GM19043 (cell line): Measurements from ENCODE around the gene SLC6A5.

Experiments used
- ATAC-seq: cut with Tn5 transposase; IDR thresholded peaks from one replicate; pipeline ENCODE4 v1.9.1; 2021; ENCODE audit warnings: low read depth; ENCODE audit not compliant: unreplicated experiment

SLC6A5 gene

GRCh38 chr11:20668131-20668809 lies 68.9 kb downstream of the SLC6A5 start:
- no peak for ATAC-seq

DNA sequence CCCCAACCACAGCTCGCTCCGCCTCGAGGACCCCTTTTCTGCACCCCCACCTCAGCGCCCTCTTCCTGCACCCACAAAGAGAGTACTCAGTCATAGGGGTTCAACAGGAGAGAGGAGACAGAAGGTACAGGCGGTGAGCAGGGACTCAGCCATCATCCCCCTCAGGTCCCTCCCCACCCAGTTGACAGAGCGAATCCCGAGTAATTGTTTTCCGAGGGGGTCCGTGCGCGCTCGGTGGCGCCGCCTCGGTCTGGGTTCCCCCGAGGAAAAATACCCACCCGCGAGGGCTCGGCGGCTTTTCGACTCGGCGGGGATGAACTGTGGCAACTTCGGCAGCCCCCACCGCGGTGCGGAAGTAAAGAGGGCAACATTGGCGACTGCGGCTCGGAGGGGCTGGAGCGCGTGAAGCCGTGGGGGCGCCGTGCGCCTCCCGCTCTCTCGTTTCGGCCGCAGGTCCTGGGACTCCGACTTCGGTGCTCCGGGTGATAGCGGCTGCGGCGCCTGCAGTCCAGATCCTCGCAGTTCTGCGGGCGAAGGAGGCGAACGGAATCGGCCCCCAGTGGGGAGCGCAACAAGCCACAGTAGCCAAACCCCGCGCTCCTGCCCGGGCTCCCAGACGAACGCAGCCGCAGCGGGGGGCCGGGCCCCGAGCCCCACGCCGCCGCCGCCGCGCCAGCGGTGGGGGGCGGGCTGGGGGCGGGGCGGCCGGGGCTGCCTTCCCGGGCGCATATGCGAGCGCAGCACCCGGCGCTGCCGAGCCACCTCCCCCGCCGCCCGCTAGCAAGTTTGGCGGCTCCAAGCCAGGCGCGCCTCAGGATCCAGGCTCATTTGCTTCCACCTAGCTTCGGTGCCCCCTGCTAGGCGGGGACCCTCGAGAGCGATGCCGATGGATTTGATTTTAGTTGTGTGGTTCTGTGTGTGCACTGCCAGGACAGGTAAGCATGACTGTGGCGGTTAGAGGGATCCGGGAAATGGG lies 69.7 kb downstream of the SLC6A5 start, which contains the start of gene NELL1:
Gene NELL1, plus strand, starts transcription at position 743 of the 976 bp plus-strand sequence.
- no peak for ATAC-seq

GRCh38 chr11:20669820-20670684 lies 70.6 kb downstream of the SLC6A5 start:
- ATAC-seq: no peak

- no peak for ATAC-seq
Measured at GRCh38 chr11:20670932-20671403, 71.6 kb downstream of the SLC6A5 start.

DNA sequence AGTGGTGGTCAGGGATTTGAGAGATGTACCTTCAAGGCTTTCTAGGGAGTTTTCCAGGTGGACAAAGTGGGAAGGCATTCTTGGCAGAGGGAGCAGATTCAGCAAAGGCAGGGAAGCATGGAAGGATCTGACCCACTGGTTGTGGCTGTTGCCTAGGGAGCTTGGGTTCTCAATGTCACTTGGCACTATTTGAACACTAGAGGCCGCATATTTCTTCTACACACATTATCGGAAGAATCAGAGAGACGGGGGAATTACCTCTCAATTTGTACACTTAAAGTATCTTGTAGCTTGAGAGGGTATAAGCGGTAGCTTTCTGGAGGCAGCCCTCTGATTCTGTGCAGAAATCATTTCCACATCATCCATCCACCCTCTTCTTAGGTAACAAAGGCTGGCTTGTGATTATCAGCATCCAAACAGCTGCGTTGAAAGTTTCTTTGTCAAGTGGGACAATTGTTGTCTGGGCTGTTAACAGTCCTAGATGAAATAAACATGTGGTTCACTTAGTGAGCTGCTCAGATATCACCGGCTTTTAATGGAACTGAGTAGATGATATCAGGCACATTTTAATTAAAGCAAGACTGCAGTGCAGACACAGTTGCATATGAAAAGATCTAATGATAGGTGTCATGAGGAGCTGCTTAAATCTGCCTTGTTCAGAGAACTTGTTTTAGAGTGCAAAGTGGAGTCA lies 72.6 kb downstream of the SLC6A5 start:
- ATAC-seq: no peak

GRCh38 chr11:20672575-20672974 lies 73.2 kb downstream of the SLC6A5 start:
- no peak for ATAC-seq

GRCh38 chr11:20676658-20677057 lies 77.2 kb downstream of the SLC6A5 start:
- ATAC-seq: no peak

DNA sequence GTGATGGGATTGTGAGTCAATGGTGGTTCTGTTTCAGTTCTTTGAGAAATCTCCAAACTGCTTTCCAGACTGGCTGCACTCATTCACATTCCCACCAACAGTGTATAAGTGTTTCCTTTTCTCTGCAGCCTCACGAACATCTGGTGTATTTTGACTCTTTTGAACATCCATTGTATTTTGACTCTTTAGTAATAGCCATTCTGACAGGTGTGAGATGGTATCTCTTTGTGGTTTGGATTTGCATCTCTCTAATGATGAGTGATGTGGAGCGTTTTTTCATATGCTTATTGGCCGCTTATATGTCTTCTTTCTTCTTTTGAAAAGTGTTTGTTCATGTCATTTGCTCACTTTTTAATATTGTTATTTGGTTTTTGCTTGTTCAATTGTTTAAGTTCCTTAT lies 89.4 kb downstream of the SLC6A5 start:
- ATAC-seq: no peak

- ATAC-seq: no peak
Measured at GRCh38 chr11:20707876-20708275, 108.5 kb downstream of the SLC6A5 start.
